ENCODE data around the gene DLX2.

DLX2 gene

DNA sequence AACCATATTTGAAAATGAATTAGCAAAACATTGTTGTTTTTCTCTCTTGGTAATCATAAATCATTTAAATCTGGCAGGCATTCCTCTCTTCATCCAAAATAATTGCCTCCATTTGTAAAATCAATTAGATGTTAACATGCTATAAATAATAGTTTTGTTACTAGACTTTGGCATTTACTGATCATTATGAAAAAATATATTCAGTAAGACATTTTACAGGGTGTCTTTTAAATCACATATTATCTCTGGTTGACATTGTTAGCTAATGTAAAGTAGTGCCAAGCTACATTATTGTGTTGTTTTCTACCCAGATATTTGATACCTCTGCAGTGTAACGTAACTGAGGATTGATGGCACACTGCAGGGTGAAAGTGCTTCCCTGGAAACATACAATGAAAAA is 49.2 kb downstream of the DLX2 start:
- no peak for DNase-seq (ENCODE audit: low spot score)

DNA sequence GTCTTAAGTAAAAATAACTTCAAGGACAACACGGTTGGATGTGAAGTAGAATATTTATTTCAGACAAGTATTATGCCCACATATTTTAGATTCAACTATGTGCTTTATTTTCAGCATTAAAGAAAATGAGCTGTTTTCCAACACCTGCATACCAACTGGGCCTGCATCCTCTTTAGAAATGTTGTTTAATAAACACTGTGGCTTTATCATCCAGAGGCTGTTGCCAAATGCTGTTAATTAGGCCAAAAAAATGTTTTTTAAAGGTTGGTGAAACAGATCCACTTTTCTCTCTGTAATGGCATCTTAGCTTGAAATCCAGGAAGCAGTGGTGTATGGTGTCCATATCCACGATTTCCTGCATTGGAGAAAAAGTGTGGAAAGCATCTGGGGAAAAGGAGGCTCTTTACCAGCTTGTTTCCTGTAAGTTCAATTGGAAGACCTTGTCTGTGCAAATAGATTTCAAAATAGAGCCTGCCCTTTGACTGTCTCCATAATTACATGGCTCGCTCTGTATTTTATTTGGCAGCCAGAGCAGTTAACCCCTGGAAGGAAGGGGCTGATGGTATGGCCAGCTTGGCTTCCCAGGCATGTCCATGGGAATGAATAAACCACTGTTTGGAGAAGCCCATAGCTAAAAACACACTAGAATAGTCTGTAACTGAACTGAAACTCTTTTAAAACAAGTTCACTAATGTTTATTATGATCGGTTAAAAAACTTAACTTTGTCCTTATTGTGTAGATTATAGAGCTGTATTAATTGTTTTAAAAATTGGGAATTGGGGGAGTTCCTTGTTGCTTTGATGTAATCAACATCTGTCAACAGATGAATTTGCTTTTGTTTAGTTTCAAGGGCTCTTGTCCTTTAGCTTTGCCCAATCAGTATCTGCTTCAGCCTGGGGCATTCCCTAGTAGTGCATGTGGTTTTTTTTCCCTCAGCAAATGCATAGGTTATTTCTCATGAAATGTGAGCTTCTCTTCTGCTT is 50.4 kb downstream of the DLX2 start:
- DNase-seq (ENCODE audit: low spot score), result no peak

DNA sequence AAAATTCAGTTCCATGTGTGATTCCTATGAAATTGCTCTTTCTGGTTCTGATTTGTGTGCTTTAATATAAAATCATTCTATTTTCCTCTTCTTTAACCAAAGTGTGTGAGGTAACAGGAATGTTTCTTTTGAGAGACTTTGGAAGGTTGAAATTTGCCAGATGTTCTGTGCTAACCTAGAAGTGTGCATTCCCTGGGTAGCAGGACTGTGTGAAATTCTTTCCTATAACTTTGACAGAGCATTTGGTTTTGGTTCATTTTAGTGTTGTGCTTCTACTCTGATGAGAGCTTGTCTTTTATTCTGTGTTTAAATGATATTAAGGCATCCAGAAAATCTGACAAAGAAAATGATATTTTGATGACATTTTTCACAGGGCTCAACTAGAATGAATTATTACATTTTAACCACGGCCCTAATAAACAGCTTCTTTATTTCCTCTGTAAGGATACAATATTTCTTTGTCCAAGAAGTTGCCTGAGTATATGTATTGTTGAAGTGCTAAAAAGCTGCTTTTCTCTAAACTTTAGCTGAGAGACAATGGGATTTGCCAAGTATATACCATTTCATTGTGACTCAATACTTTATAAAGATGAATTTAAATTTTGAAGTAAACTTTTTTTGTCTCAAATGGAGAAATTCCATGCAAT is 52.1 kb downstream of the DLX2 start:
- DNase-seq (ENCODE audit: low spot score), result no peak

DNA sequence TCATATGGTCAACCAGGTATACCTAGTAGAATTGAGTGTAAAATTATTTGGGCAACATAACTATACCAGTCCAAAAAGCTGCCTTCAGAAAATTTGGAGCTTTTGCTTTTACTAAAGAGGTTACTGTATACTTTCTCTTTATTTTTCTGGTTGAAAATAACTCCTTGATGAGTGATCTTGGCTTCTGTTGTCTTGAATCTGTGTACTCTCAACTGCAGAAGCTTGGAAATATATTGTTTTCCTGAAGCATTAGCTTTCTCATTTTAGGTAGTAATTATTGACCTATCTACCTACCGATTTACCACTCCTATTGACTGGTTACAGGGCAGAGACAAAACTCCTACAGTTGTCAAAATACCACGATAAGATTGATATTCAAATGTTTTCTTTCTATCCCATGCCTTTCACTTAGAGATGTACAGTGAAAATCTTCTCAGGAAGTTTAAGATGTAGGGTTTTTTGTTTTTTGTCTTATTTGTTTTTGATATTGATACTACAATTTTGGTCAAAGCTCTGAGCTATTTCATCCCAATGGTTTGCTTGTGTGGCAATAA is 53.1 kb downstream of the DLX2 start:
- no peak for DNase-seq (ENCODE audit: low spot score)
